Mucosa of rectum (tissue), 2 donors: ENCODE results near the gene HMOX1.
A peak's percentile ranks its signal among the peaks of the same experiment; 100 is the strongest.

ENCODE experiments used
- H3K27ac ChIP-seq, 2 donors: one replicate each; pipeline ENCODE4 v1.7.0; 2013; ENCODE audit warnings: inconsistent platforms in 2 of 2, low read depth in 2 of 2, low read length in 2 of 2
- H3K27me3 ChIP-seq, 2 donors: one replicate each; pipeline ENCODE4 v1.7.0; 2013; ENCODE audit warnings: low read length in 2 of 2; ENCODE audit not compliant: control insufficient read depth in 2 of 2, insufficient read depth in 2 of 2
- H3K36me3 ChIP-seq, 2 donors: one replicate each; pipeline ENCODE4 v1.7.0; 2013; ENCODE audit warnings: low read length in 2 of 2; ENCODE audit not compliant: control insufficient read depth in 2 of 2, insufficient read depth in 2 of 2
- H3K4me1 ChIP-seq, 2 donors: one replicate each; pipeline ENCODE4 v1.7.0; 2013; ENCODE audit warnings: low read length in 2 of 2, mild to moderate bottlenecking in 1 of 2; ENCODE audit not compliant: control insufficient read depth in 2 of 2, insufficient read depth in 2 of 2
- H3K4me3 ChIP-seq, 2 donors: one replicate each; pipeline ENCODE4 v1.7.0; 2013; ENCODE audit warnings: low read length in 2 of 2
- H3K9ac ChIP-seq, 2 donors: one replicate each; pipeline ENCODE4 v1.7.0; 2013; ENCODE audit warnings: low read length in 2 of 2, low read depth in 1 of 2, mild to moderate bottlenecking in 1 of 2
- H3K9me3 ChIP-seq, 2 donors: one replicate each; pipeline ENCODE4 v1.7.0; 2013; ENCODE audit warnings: low read length in 2 of 2; ENCODE audit not compliant: control insufficient read depth in 2 of 2
- donor health status: healthy.
- donor health status: Normal muscosa, but diverticular disease.

The HMOX1 gene

DNA sequence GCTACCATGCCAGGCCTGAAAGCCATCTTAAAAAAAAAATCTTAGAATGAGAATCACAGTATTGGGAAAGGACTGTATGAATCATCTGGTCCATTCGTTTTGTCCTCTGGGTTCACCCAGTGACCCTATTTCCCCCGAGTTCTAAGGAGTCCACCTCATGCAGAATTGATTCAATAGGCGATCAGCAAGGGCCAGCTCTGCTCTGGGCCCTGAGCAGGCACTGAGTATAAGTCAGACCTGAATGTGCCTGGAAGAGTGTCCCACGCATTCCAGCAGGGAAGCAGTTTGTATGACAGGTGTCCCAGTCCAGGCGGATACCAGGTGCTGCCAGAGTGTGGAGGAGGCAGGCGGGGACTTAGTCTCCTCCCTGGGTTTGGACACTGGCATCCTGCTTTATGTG is 883 bp upstream of the HMOX1 start:
- no peaks in the 10 kb centered on the region for H3K9me3 ChIP-seq
- peaks cover 6 to 12% of the 10 kb centered on the region in 2 donors for H3K36me3 ChIP-seq
- peak overlapping the region; percentile 81 to 87 for H3K27ac ChIP-seq
- no peak overlapping the region for H3K4me3 ChIP-seq
- H3K4me1 ChIP-seq, result peaks cover 46 to 47% of the 10 kb centered on the region in 2 donors
- H3K27me3 ChIP-seq, result no peaks in the 10 kb centered on the region
- H3K9ac ChIP-seq, result peak overlapping the region; percentile 1 to 75

DNA sequence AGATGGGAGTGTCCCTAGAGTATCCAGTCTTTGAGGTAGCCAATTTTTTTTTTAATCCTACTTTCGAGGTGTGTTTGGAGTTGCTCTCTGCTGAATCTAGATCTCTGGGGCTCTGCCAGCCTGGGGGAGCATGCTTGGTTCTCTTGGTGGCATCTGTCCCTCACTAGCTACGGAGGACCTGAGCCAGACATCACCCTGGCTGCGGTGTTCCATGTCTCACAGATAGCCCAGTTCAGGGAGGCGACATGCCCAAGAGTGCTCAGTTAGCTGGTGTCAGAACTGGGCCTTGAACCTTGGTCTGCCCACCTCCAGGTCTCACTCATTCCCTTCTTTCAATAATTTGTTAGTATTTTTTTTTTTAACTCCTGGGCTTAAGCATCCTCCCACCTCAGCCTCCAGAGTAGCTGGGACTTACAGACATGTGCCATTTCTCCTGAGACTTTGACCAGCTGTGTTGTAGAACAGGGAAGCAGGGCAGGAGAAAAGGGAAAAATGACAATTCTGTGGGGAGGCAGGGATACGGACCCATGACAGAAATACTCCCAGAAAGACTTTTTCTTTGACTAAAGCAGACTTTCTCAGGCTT is 621 bp downstream of the HMOX1 start:
- H3K4me1 ChIP-seq, result peaks cover 43 to 45% of the 10 kb centered on the region in 2 donors
- H3K36me3 ChIP-seq, result peaks cover 8 to 16% of the 10 kb centered on the region in 2 donors
- H3K4me3 ChIP-seq, result peak overlapping the region; percentile 74 to 76
- H3K9me3 ChIP-seq, result no peaks in the 10 kb centered on the region
- H3K9ac ChIP-seq, result peak overlapping the region; percentile 74 to 75
- no peaks in the 10 kb centered on the region for H3K27me3 ChIP-seq
- H3K27ac ChIP-seq, result peak overlapping the region; percentile 81 to 87

DNA sequence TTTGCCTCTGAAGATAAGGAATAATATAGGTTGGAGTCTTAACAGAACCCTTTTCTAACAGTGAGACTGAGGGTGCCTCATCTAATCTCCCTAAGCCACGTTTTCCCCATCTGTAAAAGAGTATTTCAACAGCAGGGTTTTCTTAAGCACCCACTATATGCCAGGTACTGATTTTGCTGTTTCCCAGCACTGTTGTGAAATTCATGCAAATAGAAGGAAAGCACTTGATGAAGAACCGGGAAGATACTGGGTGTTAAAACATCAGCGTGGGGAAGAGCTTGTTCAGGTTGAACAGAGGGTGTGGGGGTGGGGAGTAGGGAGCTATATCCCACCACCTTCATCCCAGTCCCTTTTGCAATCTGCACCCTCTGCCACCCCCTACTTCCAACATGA is 2.8 kb downstream of the HMOX1 start:
- Histone ChIP-seq H3K4me3 (peak overlapping the region; percentile 11 to 41), H3K36me3 (peaks cover 17 to 27% of the 10 kb centered on the region in 2 donors), H3K27ac (no peak overlapping the region), H3K9ac (no peak overlapping the region), H3K27me3 (no peaks in the 10 kb centered on the region), H3K9me3 (no peaks in the 10 kb centered on the region), H3K4me1 (peaks cover 23% of the 10 kb centered on the region in 2 donors)

DNA sequence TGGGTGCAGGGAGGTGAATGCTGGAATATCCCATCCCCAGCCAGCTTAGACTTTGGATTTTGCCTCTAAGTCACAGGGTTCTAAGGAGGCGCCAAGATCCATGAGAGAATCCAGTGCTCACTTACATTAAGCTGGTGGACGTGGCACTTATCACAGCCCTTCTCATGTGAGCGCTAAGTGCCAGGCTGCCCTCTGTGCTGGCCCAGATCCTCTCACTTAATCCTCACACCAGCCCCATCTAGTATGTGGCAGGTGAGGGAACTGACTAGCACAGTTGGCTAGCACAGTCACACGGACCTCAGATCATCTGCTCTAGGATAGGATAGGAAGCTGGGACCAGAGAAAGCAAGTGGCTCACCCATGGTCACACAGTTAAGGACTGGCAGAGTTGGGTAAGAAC is 3.6 kb downstream of the HMOX1 start:
- Histone ChIP-seq H3K4me3 (no peak overlapping the region), H3K9ac (no peak overlapping the region), H3K27me3 (no peaks in the 10 kb centered on the region), H3K9me3 (no peaks in the 10 kb centered on the region), H3K36me3 (peaks cover 17 to 30% of the 10 kb centered on the region in 2 donors), H3K4me1 (peaks cover 16 to 21% of the 10 kb centered on the region in 2 donors), H3K27ac (no peak overlapping the region)

DNA sequence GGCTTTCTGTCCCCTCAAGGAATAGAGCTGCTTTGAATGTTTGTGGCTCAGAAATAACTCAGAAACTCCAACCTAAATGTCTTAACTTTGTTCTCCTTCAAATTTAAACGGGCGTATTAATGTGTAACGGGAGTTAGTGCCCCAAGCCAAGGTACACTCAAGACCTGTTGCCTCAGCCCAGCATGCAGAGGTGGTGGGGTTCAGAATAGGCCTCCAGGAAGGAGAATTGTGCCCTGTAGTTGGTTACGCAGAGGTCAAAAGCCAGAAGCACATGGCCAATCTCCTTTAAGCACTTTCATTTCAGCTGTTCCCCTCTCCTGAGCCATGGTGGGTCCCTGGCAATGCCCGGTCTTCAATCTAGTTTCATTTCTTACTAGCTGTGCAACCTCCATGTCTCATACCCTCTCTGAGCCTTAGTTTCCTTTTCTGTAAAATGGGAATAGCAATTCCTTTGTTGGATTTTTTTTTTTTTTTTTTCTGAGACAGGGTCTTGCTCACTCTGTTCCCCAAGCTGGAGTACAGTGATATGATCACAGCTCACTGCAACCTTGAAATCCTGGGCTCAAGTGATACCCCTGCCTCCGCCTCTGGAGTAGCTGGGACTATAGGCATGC is 4.2 kb downstream of the HMOX1 start:
- H3K9me3 ChIP-seq, result no peaks in the 10 kb centered on the region
- no peaks in the 10 kb centered on the region for H3K27me3 ChIP-seq
- no peak overlapping the region for H3K9ac ChIP-seq
- peaks cover 19 to 30% of the 10 kb centered on the region in 2 donors for H3K36me3 ChIP-seq
- no peak overlapping the region for H3K4me3 ChIP-seq
- peaks cover 12 to 17% of the 10 kb centered on the region in 2 donors for H3K4me1 ChIP-seq
- H3K27ac ChIP-seq, result no peak overlapping the region

DNA sequence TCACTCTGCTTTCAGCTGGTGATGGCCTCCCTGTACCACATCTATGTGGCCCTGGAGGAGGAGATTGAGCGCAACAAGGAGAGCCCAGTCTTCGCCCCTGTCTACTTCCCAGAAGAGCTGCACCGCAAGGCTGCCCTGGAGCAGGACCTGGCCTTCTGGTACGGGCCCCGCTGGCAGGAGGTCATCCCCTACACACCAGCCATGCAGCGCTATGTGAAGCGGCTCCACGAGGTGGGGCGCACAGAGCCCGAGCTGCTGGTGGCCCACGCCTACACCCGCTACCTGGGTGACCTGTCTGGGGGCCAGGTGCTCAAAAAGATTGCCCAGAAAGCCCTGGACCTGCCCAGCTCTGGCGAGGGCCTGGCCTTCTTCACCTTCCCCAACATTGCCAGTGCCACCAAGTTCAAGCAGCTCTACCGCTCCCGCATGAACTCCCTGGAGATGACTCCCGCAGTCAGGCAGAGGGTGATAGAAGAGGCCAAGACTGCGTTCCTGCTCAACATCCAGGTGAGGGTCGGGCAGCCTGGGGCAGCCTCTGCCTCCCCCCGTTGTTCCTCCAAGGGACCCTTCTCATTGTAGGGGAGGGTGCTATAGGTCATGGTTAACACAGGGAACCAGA is 5.9 kb downstream of the HMOX1 start:
- Histone ChIP-seq H3K9ac (no peak overlapping the region), H3K36me3 (peaks cover 21 to 30% of the 10 kb centered on the region in 2 donors), H3K9me3 (no peaks in the 10 kb centered on the region), H3K27ac (no peak overlapping the region), H3K27me3 (no peaks in the 10 kb centered on the region), H3K4me3 (no peak overlapping the region), H3K4me1 (peaks cover 0 to 3% of the 10 kb centered on the region in 2 donors)

DNA sequence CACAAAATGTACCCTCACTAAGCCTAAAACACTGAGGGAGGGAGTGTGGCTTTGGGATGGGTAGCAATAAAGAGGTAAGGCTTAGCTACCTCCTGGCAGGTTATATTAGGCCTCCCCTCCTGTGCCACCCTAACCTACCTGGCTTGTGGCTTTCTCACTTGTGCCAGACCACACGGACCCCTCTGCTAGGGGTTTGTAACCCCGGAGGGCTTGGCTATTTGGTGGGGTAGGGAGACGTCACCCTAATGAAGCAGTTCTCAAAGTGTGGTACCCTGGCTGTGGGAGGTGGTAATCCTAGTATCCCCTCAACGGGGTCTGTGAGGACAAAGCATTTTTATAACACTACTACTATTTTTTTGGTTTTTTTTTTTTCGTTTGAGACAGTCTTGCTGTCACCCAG is 10.0 kb downstream of the HMOX1 start:
- Histone ChIP-seq H3K9ac (no peak overlapping the region), H3K4me3 (no peak overlapping the region), H3K27ac (no peak overlapping the region), H3K36me3 (peaks cover 22 to 24% of the 10 kb centered on the region in 2 donors), H3K9me3 (no peaks in the 10 kb centered on the region), H3K27me3 (no peaks in the 10 kb centered on the region), H3K4me1 (no peaks in the 10 kb centered on the region)

DNA sequence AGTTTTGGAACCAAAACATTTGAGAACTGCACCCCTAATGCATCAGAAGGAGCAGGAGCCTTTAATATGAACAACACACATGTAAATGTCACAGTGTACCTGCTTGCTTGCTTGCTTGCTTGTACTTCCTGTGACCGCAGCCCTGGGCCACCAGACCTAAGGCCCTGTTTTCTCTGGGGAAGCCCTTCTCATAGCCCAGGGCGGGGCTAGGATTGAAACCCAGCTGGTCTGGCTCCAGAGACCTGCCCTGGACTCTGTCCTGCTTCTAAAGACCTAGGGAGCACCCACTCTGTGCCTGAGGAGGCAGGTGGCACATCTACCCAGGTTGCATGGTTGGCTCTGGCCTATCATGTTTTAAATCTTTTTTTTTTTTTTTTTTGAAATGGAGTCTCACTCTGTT is 11.5 kb downstream of the HMOX1 start:
- H3K36me3 ChIP-seq, result peaks cover 12 to 13% of the 10 kb centered on the region in 2 donors
- H3K27ac ChIP-seq, result no peak overlapping the region
- no peaks in the 10 kb centered on the region for H3K9me3 ChIP-seq
- H3K9ac ChIP-seq, result no peak overlapping the region
- H3K27me3 ChIP-seq, result no peaks in the 10 kb centered on the region
- no peak overlapping the region for H3K4me3 ChIP-seq
- H3K4me1 ChIP-seq, result no peaks in the 10 kb centered on the region

DNA sequence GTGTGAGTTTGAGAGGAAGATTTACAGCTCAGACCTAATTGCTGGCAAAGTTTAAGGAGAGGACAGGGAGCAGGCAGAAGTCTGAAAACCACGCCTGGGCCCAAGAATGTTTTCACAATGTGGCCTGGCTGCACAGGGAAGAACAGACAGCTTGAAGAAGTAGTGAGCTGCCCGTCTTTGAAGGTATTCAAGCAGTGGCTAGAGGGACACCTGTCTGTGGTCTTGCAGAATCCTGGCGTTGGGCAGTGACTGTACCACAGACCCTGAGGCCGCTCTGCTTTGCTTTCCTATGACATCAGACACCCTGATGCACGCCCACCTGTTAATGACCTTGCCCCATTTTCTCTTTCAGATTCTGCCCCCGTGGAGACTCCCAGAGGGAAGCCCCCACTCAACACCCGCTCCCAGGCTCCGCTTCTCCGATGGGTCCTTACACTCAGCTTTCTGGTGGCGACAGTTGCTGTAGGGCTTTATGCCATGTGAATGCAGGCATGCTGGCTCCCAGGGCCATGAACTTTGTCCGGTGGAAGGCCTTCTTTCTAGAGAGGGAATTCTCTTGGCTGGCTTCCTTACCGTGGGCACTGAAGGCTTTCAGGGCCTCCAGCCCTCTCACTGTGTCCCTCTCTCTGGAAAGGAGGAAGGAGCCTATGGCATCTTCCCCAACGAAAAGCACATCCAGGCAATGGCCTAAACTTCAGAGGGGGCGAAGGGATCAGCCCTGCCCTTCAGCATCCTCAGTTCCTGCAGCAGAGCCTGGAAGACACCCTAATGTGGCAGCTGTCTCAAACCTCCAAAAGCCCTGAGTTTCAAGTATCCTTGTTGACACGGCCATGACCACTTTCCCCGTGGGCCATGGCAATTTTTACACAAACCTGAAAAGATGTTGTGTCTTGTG is 12.5 kb downstream of the HMOX1 start:
- Histone ChIP-seq H3K36me3 (peaks cover 11% of the 10 kb centered on the region in 2 donors), H3K4me3 (no peak overlapping the region), H3K9me3 (no peaks in the 10 kb centered on the region), H3K27ac (no peak overlapping the region), H3K27me3 (no peaks in the 10 kb centered on the region), H3K9ac (no peak overlapping the region), H3K4me1 (no peaks in the 10 kb centered on the region)

DNA sequence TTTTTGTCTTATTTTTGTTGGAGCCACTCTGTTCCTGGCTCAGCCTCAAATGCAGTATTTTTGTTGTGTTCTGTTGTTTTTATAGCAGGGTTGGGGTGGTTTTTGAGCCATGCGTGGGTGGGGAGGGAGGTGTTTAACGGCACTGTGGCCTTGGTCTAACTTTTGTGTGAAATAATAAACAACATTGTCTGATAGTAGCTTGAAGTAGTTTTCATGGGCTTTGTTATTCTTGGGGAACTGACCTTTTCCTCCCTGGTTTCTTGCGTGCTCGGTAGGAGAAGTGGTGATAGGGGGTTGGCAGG is 13.1 kb downstream of the HMOX1 start:
- H3K27ac ChIP-seq, result no peak overlapping the region
- no peaks in the 10 kb centered on the region for H3K4me1 ChIP-seq

More for the DNA sequence above, 13.1 kb downstream of the HMOX1 start:
- H3K27me3 ChIP-seq, result no peaks in the 10 kb centered on the region
- H3K9me3 ChIP-seq, result no peaks in the 10 kb centered on the region
- H3K36me3 ChIP-seq, result peaks cover 7 to 11% of the 10 kb centered on the region in 2 donors
- H3K9ac ChIP-seq, result no peak overlapping the region
- no peak overlapping the region for H3K4me3 ChIP-seq
